Left lung (tissue), 10 donors: ENCODE results near the gene UGT2A3. TPM values are rescaled to one million over a fixed set of nuclear protein-coding genes. Genes with fewer than 3 reads are reported as not detected.

Source experiments
- ATAC-seq: fragments of 200-7000 bp; cut with Tn5 transposase; one replicate; pipeline ENCODE4 v1.9.1; 2020; ENCODE audit warnings: moderate library complexity
- DNase-seq, 4 donors: peaks; one replicate each; pipeline ENCODE4 v3.0.0-alpha.2; 2013 to 2020
- H3K27ac ChIP-seq, 2 donors: fragments of 200-600 bp; sonication (generic) in 1 of 2; one replicate each; pipeline versions ENCODE4 v1.5.0 to v1.8.0; 2020 to 2021
- H3K27me3 ChIP-seq, 2 donors: fragments of 200-600 bp; sonication (generic) in 1 of 2; one replicate each; pipeline versions ENCODE4 v1.5.0 to v1.8.0; 2020 to 2021
- H3K36me3 ChIP-seq, 2 donors: fragments of 200-600 bp; sonication (generic) in 1 of 2; one replicate each; pipeline versions ENCODE4 v1.5.0 to v1.8.0; 2020 to 2021
- H3K4me1 ChIP-seq, 2 donors: fragments of 200-600 bp; one replicate each; pipeline ENCODE4 v1.8.0; 2021
- H3K4me3 ChIP-seq, 2 donors: fragments of 200-600 bp; sonication (generic) in 1 of 2; one replicate each; pipeline versions ENCODE4 v1.5.0 to v1.8.0; 2020 to 2021; ENCODE audit warnings: mild to moderate bottlenecking in 1 of 2
- H3K9me3 ChIP-seq, 2 donors: fragments of 200-600 bp; sonication (generic) in 1 of 2; one replicate each; pipeline versions ENCODE4 v1.5.0 to v1.8.0; 2020 to 2021
- CTCF ChIP-seq, 2 donors: fragments of 200-600 bp; sonication (generic) in 1 of 2; IDR thresholded peaks; one replicate each; pipeline versions ENCODE4 v1.5.0 to v1.8.0; 2021; ENCODE audit warnings: antibody characterized with exemption in 2 of 2
- intact Hi-C, 2 donors: fragments of 100-400 bp; cut with DNase I; formaldehyde crosslinking; loops; one replicate each; pipeline versions ENCODE4 v1.11.2 to v1.14.2; 2022
- polyA plus RNA-seq, 6 donors: library from polyadenylated mRNA; unstranded; fragments of 120-200 nt; gene quantifications; one replicate each; pipeline ENCODE4 v1.2.1, GENCODE V29; 2013; ENCODE audit not compliant: insufficient read length in 6 of 6
- total RNA-seq, 2 donors: library from RNA; stranded (reverse); fragmentation: NEBNext Ultra II Directional; extraction: Animal tissue kit (Norgen Biotek cat#: 25700); gene quantifications; one replicate each; pipeline ENCODE4 v1.2.1, GENCODE V29; 2021
- donor health status: DM: no; HTN: yes; CAD: no.
- donor health status: DM: no; HTN: no; CAD: no.

The UGT2A3 gene
- total and polyA plus RNA-seq, 8 donors = 1.5 to 23.3 (median 5.2) TPM; not detected in 2

GRCh38 chr4:68895561-68896198 is 55.9 kb downstream of the UGT2A3 start:
- no peak for TF ChIP-seq CTCF (IDR thresholded peaks at IDR 0.05)
- ATAC-seq = no peak

GRCh38 chr4:68892861-68893260 is 58.7 kb downstream of the UGT2A3 start:
- no peak for TF ChIP-seq CTCF (IDR thresholded peaks at IDR 0.05)
- intact Hi-C loops = no loop called here

More at GRCh38 chr4:68895561-68896198, 55.9 kb downstream of the UGT2A3 start:
- intact Hi-C loops = no loop called here
- DNase-seq = no peak
- Histone ChIP-seq H3K27me3 (no peaks in the 10 kb centered on the region), H3K9me3 (no peaks in the 10 kb centered on the region), H3K4me1 (no peaks in the 10 kb centered on the region), H3K36me3 (no peaks in the 10 kb centered on the region), H3K27ac (no peak overlapping the region), H3K4me3 (no peak overlapping the region)

GRCh38 chr4:68891678-68892077 is 59.9 kb downstream of the UGT2A3 start:
- H3K9me3 ChIP-seq = peaks cover 0 to 2% of the 10 kb centered on the region in 2 donors
- TF ChIP-seq CTCF (IDR thresholded peaks at IDR 0.05) = no peak
- no peaks in the 10 kb centered on the region for H3K27me3 ChIP-seq
- DNase-seq = no peak
- ATAC-seq = no peak
- no peaks in the 10 kb centered on the region for H3K4me1 ChIP-seq
- no peaks in the 10 kb centered on the region for H3K36me3 ChIP-seq
- intact Hi-C loops = no loop called here
- no peak overlapping the region for H3K4me3 ChIP-seq
- no peak overlapping the region for H3K27ac ChIP-seq

More at GRCh38 chr4:68892861-68893260, 58.7 kb downstream of the UGT2A3 start:
- H3K4me3 ChIP-seq = no peak overlapping the region
- no peak overlapping the region for H3K27ac ChIP-seq
- H3K36me3 ChIP-seq = no peaks in the 10 kb centered on the region
- DNase-seq (no peak), ATAC-seq (no peak)
- peaks cover 0 to 2% of the 10 kb centered on the region in 2 donors for H3K9me3 ChIP-seq
- no peaks in the 10 kb centered on the region for H3K4me1 ChIP-seq
- H3K27me3 ChIP-seq = no peaks in the 10 kb centered on the region

- H3K27ac ChIP-seq = no peak overlapping the region
- DNase-seq (no peak), ATAC-seq (no peak)
- H3K36me3 ChIP-seq = no peaks in the 10 kb centered on the region
- intact Hi-C loops = no loop called here
- no peak overlapping the region for H3K4me3 ChIP-seq
- H3K4me1 ChIP-seq = no peaks in the 10 kb centered on the region
- no peaks in the 10 kb centered on the region for H3K27me3 ChIP-seq
- no peak for TF ChIP-seq CTCF (IDR thresholded peaks at IDR 0.05)
- peaks cover 0 to 2% of the 10 kb centered on the region in 2 donors for H3K9me3 ChIP-seq
Observed at GRCh38 chr4:68885545-68885944, 66.1 kb downstream of the UGT2A3 start.

GRCh38 chr4:68883870-68884269 is 67.7 kb downstream of the UGT2A3 start:
- intact Hi-C loops = no loop called here
- no peak for DNase-seq
- ATAC-seq = no peak
- TF ChIP-seq CTCF (IDR thresholded peaks at IDR 0.05) = no peak
- no peak overlapping the region for H3K4me3 ChIP-seq
- no peak overlapping the region for H3K27ac ChIP-seq
- H3K36me3 ChIP-seq = no peaks in the 10 kb centered on the region
- H3K27me3 ChIP-seq = no peaks in the 10 kb centered on the region
- H3K9me3 ChIP-seq = peaks cover 0 to 2% of the 10 kb centered on the region in 2 donors
- H3K4me1 ChIP-seq = no peaks in the 10 kb centered on the region

Other genes with a start within 250 kb of the UGT2A3 start
- not detected for gene UGT2B10, start 135.8 kb downstream of the UGT2A3 start, total RNA-seq
- gene UGT2B10, start 135.8 kb downstream of the UGT2A3 start, polyA plus RNA-seq = under 1 TPM in 2 of 6 donors, not detected in 4; 0.10 to 0.23 TPM
- gene UGT2B7, start 144.7 kb upstream of the UGT2A3 start, total RNA-seq = 1 to 10 TPM in 1 of 2 donors, under 1 TPM in 1; 0.47 to 1.5 TPM
- gene UGT2B7, start 144.7 kb upstream of the UGT2A3 start, polyA plus RNA-seq = 10 to 100 TPM; 12.4 to 46.5 (median 29.6) TPM